HG03575 (cell line): ENCODE data around the gene KCNS1.

Experiments
- ATAC-seq: cut with Tn5 transposase; IDR thresholded peaks from one replicate; pipeline ENCODE4 v1.9.1; 2021; ENCODE audit not compliant: unreplicated experiment, insufficient number of reproducible peaks, low FRiP score; ENCODE audit errors: extremely low read depth

KCNS1 gene

GRCh38 chr20:45111799-45112471 is 11.0 kb upstream of the KCNS1 start:
- ATAC-seq, result no peak

- ATAC-seq, result no peak
Observed at GRCh38 chr20:45111285-45111684, 10.4 kb upstream of the KCNS1 start.

- ATAC-seq, result no peak
Observed at GRCh38 chr20:45110301-45110700, 9.4 kb upstream of the KCNS1 start.

DNA sequence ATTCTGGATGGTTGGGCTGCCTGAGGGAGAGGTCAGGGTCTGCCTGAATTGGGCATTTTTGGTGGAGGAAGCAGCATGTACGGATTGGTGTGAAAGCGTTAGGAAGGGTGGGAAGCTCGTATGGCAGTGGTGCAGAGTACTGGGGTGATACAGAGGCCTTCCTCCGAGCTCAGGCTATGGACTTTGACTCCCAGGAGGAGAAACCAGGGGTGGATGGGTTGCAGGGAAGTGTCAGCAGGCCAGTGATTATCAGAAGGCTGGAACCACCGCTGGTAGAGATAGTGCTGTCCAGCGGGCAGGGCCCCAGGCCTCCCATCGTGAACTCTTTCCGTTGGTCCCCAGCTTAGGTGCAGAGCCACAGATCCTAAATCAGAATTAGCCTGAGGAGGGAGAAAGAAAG is 8.7 kb upstream of the KCNS1 start:
- ATAC-seq, result no peak

GRCh38 chr20:45105317-45105716 is 4.4 kb upstream of the KCNS1 start:
- no peak for ATAC-seq

GRCh38 chr20:45104786-45105185 is 3.9 kb upstream of the KCNS1 start:
- ATAC-seq, result no peak

DNA sequence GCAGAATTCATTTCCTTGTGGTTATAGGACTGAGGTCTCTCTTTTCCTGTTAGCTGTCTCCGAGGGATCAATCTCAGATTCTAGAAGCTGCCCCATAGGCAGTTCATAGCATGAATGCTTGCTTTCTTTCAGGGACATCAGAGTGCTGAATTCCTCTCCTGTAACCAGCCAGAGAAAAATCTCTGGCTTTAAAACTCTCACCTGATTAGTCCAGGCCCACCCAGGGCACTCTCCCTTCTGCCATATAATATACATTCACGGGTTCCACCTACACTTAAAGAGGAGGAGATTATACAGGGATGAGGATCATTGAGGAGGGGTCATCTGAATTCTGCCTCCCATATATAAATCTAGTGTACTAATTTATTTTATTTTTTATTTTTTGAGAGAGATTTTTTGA is 2.1 kb upstream of the KCNS1 start:
- ATAC-seq, result no peak

DNA sequence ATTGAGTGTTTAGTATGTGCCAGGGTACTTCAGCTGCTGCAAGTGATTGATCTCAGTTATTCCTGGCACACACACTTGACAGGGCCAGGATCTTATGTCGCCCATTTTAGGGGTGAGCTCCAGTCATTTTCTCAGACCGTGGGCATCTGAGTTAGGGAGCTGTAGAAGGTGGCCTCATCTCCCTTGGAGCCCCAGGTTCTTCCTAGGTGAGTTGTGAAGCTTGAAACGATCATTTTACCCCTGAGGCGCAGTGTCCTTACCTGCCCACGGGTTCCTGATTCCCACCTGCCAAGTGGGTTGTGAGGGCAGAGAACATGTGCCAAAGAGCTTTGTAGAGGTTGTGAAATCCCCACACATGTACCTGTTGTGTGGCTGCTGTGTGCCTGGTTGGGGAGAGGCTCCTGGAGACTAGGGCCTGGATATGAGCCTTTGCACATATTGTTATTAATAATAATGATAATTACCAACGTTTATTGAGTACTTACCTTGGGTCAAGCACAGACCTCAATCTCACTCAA is 465 bp upstream of the KCNS1 start:
- no peak for ATAC-seq

GRCh38 chr20:45098103-45098773 is 2.7 kb downstream of the KCNS1 start:
- ATAC-seq, result no peak

- no peak for ATAC-seq
Observed at GRCh38 chr20:45097485-45098102, 3.3 kb downstream of the KCNS1 start.

- ATAC-seq, result no peak
Observed at GRCh38 chr20:45096781-45097180, 4.1 kb downstream of the KCNS1 start.

DNA sequence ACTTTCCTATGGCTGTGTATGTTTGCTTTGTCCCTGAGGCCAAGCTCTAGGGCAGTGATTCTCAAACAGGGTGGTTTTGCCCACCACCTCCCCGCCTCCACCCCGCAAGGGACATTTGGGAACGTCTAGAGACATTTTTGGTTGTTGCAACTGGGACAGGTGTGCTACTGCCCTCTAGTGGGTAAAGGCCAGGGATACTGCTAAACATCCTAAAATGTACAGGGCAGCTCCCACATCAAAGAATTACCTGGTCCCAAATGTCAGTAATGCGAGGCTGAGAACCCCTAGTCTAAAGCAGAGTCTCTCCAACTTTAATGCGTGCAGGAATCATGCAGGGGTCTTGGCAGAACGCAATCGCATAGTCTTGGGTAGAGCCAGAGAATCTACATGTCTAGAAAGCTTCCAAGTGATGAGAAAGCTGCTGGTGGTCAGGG is 5.1 kb downstream of the KCNS1 start:
- no peak for ATAC-seq

- ATAC-seq, result no peak
Observed at GRCh38 chr20:45094864-45095574, 5.9 kb downstream of the KCNS1 start.

GRCh38 chr20:45094201-45094600 is 6.7 kb downstream of the KCNS1 start:
- no peak for ATAC-seq

- no peak for ATAC-seq
Observed at GRCh38 chr20:45092898-45093297, 8.0 kb downstream of the KCNS1 start.

- ATAC-seq, result no peak
Observed at GRCh38 chr20:45091366-45091765, 9.6 kb downstream of the KCNS1 start.

- ATAC-seq, result no peak
Observed at GRCh38 chr20:45090481-45090880, 10.4 kb downstream of the KCNS1 start.

- ATAC-seq, result no peak
Observed at GRCh38 chr20:45088247-45088646, 12.7 kb downstream of the KCNS1 start.

GRCh38 chr20:45087814-45088213 is 13.1 kb downstream of the KCNS1 start:
- no peak for ATAC-seq
